SHP77 treated with DMSO at 0.1 percent for 48 hours (cell line): ENCODE measurements around the gene TMEM37.

Experiments used
- DNase-seq: peaks from one replicate; lab custom pipeline; 2025; lab: John Stamatoyannopoulos, UW

The TMEM37 gene

DNA sequence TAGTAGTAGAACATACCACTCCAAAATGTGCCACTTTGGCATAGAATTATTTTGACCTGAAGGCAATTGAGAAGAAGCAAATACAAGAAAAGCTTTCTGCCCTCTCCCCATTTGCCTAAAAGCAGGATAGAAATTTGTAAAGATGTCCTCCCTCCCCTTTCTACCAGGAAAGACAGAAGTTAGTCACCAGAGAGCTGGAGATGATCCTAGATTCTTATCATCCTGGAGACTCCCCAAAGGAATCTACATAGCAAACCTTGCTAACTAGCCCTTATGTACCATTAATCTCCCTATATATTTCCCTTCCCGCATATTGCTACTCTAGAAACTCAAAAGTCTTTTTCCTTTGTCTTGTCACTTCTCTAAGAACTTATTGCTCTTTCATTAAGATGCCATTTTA lies 12.6 kb upstream of the TMEM37 start:
- no peak for DNase-seq

DNA sequence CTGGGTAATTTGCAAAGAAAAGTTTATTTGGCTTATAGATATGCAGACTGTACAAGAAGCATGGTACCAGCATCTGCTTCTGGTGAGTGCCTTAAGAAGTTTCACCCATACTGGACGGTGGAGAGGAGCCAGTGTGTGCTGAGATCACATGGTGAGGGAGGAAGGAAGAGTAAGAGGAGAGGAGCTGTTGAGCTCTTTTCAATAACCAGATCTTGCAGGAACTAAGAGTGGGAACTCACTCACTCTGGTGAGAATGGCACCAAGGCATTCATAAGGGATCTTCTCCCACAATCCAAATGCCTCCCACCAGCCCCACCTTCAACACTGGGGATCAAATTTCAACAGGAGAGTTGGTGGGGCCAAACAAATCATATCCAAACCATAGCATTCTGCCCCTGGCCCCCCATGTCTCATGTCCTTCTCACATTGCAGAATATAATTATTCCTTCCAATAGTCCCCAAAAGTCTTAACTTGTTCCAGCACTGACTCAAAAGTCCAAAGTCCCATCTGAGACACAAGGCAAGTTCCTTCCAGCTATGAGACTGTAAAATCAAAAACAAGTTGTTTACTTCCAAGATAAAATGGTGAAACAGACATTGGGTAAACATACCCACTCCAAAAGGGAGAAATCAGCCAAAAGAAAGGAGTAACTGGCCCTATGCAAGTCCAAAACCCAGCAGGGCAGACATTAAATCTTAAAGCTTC lies 11.7 kb upstream of the TMEM37 start:
- no peak for DNase-seq

DNA sequence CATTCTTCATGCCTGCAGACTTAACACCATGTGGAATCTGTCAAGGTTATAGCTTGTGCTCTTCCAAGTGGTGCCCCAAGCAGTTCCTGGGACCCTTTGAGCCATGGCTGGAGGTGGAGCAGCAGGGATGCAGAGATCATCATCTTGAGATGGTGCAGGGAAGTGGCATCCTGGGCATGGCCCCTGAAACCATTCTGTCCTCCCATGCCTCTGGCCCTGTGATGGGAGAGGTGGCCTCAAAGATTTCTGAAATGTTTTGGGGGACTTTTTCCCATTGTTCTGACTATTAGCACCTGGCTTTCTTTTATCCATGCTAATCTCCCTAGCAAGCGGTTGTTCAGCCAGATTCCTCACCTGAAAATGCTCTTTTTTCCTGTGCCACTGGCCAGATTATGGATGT lies 10.3 kb upstream of the TMEM37 start:
- no peak for DNase-seq

DNA sequence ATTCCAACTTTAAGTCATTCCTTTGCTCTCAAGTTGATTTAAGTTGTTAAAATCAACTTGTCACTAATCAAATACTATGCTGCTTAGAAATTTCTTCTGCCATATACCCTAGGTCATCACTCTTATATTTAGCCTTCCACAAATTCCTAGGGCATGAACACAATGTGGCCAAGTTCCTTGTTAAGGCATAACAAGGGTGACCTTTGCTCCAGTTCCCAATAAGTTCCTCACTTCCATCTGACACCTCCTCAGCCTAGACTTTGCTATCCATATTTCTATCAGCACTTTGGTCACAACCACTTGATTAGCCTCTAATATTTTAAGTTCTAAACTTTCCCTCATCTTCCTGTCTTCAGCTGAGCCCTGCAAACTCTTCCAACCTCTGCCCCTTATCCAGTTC lies 9.9 kb upstream of the TMEM37 start:
- DNase-seq: no peak

DNA sequence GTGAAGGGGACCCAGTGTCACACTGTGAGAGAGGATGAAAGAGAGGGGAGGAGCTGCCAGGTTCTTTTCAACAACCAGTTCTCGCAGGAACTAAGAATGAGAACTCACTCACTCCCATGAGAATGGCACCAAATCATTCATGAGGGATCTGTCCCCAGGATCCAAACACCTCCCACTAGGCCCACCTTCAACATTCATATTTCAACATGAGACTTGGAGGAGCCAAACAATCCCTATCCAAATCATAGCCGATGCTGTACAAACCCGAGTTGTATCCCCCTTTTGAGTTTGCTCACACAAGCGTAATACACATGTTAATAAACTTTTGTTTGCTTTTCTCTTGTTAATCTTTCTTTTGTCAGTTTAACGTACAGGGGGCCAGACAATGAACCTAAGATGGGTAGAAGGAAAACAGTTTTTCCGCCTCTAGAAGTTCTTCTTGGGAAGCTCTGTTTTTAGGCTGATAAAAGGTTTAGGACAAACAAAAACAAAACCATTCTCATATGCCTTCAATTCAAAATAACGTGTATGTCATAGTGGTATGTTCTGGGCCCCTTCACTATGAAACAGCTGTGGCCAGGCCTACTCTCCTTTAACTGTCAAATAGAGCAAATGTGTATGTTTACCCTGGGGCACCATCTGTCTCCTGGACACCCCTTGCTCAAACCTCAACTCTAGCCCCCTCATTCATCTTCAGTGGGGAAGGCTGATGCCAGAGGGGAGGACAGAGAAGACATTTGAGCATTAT lies 9.1 kb upstream of the TMEM37 start:
- DNase-seq: no peak

DNA sequence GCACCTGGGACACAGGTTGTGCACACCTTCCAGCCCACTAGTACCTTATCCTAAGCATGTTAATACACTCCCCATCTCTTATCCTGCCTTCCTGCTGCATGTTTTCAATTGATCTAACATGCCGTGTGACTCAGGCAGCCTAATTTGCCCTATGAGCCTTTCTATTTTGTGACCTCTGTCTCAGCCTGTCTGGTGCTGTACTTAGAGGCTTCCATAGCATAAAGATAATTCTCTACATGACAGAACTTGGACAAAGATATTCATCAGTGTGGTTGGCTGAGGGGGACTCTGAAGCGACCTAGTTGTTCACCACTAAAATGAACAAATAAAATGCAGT lies 8.6 kb upstream of the TMEM37 start:
- no peak for DNase-seq

DNA sequence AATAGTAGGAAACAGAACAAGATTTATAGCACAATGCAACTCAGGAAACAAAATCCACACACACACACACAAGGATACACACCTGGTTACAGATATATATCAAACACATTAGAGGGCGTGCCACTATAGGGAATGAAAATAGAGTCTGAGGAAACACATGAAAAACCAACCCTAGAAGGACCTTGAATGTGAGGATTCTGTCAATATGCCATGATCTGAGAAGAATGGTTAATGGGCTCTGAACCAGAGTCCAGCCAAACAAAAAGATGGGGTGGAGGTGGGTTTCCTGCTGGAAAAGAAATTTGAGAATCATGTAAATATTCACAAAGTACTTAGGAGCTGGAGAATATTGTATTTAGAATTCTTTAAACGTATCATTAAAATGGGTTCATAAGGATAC lies 7.8 kb upstream of the TMEM37 start:
- DNase-seq: no peak

DNA sequence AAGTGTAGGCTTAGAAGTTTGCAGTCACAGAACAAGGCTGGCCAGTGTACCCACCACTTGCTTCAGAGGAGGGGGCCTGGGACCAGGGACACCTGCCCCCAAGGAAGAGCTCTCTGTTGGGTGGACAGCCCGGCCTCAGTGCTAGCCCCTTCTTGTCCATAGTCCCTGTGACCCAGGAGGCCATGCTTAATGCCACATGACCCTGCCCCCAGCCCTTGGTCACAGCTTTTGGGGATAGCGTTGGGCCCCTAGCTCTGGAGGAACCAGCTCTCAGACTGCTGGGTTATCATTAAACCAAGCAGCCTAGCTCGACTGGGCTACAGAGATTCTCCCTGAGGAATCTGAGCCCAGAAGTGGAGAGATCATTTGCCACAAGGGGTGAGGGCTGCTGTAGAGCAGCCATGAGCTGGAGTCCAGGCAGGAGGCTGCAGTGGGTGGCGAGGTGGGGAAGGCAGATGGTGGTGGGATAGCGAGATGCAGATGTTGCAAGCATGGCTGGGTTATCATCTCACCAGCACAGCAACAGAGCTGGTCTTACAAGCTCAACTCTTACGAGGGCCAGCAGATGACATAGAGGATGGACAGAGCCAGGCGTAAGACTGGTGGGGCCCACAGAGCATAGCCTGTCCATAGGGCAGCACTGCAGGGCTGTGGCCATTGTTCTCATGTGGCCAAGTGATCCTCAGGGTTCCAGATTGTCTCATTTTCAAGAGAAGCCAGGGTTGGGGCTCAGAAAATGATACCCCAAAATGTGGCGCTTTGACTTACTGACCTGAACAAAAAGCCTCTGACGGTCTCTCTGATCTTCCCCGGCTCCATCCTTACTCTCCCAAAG lies 7.2 kb upstream of the TMEM37 start:
- DNase-seq: no peak

DNA sequence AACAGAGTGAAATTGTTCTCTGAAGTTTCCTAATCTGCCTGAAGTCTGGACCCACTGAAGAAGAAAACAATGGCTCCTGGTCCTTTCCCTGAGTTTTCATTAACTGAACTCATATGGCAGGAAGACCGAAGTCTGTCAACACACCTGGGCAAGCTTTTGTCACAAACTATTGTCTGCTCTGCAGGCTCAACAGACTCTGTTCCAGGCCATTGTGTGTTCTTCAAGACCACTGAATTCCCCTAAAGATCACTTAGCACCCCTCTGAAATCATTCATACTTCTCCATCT lies 6.6 kb upstream of the TMEM37 start:
- no peak for DNase-seq

DNA sequence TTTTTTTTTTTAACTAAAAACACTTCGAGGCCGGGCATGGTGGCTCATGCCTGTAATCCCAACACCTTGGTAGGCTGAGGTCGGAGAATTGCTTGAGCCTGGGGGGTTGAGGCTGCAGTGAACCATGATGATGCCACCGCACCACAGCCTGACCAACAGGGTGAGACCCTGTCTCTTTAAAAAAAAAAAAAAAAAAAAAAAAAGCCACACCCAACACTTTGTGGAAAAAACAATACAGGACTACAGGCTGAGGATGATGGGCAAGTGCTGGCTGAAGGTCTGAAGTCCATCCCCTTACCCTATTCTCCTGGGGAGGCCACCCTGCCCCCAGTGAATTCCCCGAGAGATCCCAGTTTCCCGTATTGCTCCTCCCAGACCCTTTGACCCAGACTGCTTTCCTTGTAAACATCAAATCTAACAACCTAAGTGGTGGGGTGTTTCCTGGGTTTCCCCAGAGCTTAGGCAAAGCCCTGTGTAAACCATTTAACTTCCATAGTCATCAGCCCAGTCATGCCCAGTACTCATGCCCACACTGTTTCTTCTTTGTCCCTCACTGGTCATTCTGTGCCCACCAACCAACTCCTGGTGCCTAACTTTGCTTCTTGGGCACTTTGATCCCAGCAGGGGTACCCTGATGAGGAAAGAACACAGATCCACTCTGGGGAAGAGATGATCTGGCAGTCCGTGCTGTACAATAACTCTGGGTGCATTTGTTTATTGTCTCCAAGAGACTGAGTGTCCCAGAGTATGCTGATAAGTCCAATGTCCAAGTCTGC lies 5.8 kb upstream of the TMEM37 start:
- DNase-seq: no peak

DNA sequence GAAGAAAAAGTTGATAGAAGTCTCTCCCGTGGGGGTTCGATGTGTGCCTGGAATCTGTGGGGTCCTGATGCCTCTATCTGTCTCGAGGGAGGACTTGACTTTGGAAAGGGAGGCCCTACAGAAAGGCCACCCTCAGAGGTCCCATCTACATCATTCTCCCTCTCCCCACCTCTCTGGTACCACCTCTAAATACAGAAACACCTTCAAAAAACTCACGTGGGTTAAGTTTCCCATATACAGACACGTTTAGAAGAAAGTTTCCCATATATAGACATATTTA lies 5.3 kb upstream of the TMEM37 start:
- DNase-seq: no peak

DNA sequence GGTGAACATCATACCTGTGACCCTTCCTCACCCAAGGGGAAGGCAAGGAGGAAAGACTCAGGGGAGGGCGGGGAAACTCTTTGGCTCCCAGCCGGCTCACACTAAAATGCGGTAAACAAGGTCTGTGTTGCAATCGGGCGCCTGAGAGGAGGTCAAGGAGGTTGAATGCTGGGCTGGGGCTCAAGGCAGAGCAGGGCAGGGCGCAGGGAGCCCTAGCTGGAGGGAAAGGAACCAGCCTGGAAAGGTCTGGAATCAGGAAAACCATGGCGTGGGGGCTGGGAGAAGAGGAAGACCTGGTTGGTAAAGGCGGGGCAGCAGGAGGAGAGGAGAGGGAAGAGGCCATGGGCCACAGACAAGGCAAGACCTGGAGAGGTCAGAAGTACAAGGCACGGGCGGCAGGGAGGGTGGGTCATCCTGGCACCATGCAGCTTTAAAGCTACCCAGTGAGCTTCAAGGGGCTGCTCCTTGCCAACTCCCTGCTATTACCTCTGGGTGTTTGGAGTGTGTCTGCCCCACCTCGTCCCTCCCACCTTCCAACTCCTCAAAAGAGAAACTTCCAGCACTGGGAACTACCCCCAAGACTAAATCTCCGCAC lies 4.8 kb upstream of the TMEM37 start:
- no peak for DNase-seq

DNA sequence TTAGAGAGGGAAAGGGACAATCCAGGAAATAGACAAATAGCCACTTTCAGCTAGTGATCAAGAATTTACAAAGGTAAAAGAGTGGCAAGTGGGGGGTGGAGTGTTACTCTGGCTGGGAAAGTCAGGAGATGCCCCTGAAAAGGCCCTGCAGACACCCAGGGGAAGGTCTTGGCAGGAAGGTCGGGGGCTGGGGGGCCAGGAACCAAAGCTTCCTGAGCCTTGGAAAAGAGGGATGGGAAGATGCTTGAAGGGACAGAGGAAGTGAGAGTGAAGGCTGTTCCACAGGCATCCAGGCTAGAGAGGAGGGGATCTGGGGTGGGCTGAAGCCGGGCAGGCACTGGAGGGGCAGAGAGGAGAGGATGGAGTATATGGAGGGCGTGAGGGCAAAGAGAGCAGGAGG lies 3.9 kb upstream of the TMEM37 start:
- no peak for DNase-seq

DNA sequence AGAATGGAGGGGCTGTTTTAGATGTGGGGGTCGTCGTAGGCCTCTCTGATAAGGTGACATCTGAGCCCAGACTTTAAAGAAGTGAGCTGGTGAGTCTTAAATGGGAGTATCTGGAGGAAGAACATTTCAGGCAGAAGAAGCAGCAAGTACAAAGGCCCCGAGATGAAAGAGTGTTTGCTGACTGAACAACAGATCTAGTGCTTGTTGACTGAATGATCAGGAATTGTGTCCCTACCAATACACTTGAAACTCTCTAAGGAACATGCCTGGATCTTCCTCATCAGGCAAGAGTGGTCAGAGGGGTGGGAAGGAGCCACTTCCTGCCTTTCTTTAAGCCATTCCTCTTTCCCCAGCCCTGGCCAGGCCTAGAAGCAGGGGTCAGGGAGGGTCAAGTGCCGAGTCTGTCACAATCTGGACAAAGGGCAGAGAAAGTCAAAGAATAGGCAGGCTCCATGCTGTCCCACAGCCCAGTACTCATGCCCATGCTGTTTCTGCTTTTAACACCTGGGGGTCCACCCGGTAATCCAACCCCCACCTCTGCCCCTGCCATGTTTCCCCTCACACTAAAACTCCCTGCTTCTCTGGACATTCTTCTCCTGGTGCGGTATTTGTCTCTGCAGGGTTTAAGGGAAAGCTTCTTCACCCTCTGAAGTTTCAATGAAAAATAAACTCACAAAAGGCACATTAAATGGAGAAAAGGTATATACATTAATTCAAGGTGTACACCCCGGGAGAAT lies 3.0 kb upstream of the TMEM37 start:
- no peak for DNase-seq

DNA sequence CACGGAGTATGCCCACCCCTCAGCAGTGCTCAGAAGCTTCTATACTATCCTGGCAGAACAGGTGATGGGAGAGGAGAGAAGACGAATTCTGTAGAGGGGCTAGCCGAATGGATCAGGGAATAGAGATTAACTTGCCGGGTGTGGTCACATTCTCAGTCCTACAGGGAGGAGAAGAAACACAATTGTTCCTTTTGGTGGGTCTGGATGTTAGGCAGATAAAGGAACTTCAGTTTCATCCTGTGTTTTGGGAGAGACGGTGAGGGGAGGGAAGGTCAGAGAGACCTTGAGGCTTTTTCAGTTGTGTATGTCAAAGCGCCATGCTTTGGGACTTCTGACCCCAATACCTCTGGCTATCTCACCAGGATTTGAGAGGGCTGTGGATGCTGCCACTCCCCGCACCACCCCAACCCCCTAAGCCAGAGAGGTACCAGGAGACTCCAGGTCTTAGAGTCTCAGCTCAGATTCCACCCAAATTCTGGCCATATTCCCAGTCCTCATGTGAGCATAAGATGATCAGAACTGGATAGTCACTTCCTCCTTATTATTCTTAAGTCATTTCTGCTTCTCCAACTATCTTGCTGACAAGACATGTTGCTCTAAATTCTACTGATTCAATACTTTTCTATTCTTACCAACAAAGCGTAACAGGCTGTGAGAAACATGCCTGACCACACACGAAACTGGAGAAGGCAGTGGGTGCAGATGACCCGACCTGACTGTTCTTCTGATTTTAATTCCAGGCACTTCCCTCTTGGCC lies 2.3 kb upstream of the TMEM37 start:
- DNase-seq: no peak

DNA sequence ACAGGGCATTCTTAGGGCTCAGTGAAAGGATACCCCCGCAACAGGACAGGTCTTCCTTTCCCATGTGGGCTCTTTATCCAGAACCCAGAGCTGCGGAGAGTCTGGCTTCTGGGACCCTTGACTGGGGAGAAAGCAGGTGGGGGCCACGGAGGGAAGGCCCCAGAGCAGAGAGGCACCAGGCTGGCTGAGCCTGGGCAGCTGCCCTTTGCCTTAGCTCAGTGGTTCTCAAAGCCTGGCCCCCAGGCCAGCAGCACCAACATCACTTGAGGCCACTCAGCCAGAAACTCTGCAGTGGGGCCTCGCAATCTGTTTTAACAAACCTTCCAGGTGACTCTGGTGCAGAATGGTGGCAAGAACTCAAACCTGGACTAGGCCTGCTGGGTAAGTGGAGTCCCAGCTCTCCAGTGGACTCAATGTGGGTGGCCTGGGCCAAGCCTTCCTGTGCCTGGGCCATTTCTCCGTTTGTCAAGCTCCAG lies 1.6 kb upstream of the TMEM37 start:
- DNase-seq: no peak

DNA sequence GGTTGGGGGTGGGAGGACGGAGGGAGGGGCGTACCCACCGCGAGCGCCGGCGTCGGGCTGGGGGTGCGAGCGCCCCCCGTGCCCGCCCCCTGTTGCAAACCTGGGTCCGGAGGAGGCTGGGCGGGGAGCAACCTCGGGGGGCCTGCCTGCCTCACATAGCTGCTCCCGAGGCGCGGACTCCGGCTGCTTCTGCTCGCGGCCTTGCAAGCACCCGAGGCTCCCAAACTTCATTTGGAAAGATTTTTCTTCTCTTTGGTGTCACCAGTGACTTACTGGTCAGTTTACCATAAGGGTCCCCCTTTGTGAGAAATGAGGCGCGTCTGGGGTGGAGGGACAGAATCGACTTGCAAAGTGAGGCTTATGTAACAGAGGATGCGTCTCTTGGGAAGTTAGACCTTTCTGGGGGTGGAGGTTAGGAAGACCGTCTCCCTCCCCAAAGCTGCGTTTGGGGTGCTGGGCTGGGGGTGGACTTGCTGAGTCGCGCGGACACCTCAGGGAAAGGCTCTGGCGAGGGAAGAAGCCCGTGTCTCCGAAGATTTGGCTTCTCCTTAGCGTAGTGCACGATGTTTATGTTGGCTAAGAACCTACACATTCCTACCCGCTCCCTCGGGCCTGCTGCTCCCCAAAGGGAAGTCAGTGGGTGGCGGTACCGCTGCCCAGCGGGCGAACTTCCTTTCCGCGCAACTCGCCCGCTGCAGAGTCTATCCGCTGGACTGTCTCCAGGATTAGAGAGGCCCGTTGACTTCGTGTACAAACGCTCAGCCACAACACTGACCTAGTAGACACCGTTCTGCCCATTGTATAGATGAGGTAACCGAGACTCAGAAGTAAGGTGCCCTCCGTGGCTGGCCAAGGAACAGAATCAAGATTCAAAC lies 559 bp downstream of the TMEM37 start:
- DNase-seq: no peak

DNA sequence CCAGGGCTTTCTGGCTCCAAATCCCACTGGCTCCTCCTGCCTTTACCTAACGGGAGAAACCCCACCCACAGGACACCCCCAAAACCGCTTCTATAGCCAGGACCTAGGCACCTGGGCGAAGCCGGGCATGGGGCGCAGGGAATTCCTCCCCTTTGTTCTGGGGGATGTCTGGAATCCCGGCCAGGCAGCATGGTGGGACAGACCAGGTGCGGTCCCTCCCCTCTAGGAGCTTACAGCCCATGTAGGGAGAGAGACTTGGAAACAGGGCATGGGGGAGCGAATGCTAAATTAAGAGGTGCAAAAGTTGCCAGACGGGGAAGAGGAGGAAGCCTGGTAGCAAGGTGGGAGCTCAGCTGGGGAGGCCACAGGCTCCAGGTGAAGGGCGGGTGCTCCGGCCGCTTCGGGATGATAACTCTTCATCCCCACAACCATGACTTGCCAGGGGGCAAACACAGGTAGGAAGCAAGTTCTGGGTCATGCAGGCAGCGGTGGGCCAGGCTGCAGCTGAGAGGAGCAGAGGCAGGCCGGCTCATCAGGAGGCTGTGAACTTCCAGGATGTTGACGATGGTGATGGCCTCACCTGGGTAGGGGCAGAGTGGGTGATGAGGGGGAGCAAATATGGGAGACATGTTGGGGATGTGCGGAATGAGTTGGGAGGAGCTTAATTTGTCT lies 1.3 kb downstream of the TMEM37 start:
- no peak for DNase-seq

DNA sequence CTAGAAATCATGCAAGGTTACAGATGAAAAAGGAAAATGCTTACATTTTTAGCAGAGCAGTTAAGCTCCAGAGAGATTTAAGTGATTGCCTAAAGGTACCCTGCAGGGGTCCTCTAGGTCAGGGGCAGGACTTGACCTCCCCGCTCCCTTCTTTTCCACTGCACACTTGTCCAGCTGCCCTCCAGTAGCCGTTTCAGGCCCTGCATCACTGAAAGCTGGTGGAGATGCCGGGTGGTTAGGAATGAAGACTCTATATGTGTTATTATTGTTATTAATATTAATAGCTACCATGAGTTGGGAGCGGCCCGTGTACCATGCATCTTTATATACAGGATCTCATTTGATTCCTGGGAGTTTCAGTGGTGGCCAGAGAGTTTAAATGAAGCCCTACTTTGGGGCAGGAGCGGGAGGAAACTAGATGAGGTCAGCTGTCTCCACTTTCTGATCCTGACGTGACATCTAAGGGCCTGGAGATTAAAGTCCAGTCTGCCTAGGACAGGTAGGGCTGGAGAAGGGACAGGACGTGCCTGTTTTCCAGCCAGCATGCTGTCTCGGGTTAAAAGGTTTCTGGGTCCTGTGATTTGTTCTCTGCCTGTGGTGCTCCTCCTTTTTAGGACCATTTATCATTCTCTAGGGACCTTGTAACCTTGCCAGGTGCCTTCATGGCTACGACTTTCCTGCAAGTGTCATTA lies 2.1 kb downstream of the TMEM37 start:
- no peak for DNase-seq
